Activated CD4-positive, alpha-beta memory T cell treated with anti-CD3 and anti-CD28 coated beads, Interleukin-2, amount 10 ng/mL, durations not matched to agents 7 days and 5 days (primary cell): ENCODE measurements around the gene NAA38. TPM values are rescaled to one million over a fixed set of nuclear protein-coding genes. Genes with fewer than 3 reads are reported as not detected.
A peak's percentile ranks its signal among the peaks of the same experiment; 100 is the strongest.

Source experiments
- CTCF ChIA-PET: fragments of 350-600 bp; sonication (Branson Sonifier 250); formaldehyde crosslinking; loops from one replicate; lab custom pipeline; 2021; ENCODE audit warnings: antibody characterized with exemption, inconsistent platforms; lab: Charles Lee
- POLR2A ChIA-PET: fragments of 350-600 bp; sonication (Branson Sonifier 250); formaldehyde crosslinking; loops from one replicate; lab custom pipeline; 2021; ENCODE audit warnings: antibody characterized with exemption; lab: Charles Lee
- DNase-seq: peaks from one replicate; pipeline ENCODE4 v3.0.0-alpha.2; 2020
- H3K27ac Mint-ChIP-seq: one replicate; pipeline ENCODE4 v1.8.0; 2021; ENCODE audit warnings: mild to moderate bottlenecking, mixed read lengths
- H3K27me3 Mint-ChIP-seq: one replicate; pipeline ENCODE4 v1.8.0; 2021; ENCODE audit warnings: mixed read lengths
- H3K36me3 Mint-ChIP-seq: one replicate; pipeline ENCODE4 v1.8.0; 2021; ENCODE audit warnings: low read depth, mixed read lengths
- H3K4me1 Mint-ChIP-seq: one replicate; pipeline ENCODE4 v1.8.0; 2021; ENCODE audit warnings: mixed read lengths
- H3K4me3 Mint-ChIP-seq: one replicate; pipeline ENCODE4 v1.8.0; 2021; ENCODE audit warnings: mild to moderate bottlenecking, mixed read lengths
- H3K9me3 Mint-ChIP-seq: one replicate; pipeline ENCODE4 v1.8.0; 2021; ENCODE audit warnings: mixed read lengths
- total RNA-seq, 2 experiments: library from RNA; stranded (reverse); gene quantifications; one replicate each; pipeline ENCODE4 v1.2.3, GENCODE V29; 2021

The NAA38 gene, protein sequence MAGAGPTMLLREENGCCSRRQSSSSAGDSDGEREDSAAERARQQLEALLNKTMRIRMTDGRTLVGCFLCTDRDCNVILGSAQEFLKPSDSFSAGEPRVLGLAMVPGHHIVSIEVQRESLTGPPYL
- total RNA-seq: 10 to 100 TPM; 69.8 to 76.9 TPM

DNA sequence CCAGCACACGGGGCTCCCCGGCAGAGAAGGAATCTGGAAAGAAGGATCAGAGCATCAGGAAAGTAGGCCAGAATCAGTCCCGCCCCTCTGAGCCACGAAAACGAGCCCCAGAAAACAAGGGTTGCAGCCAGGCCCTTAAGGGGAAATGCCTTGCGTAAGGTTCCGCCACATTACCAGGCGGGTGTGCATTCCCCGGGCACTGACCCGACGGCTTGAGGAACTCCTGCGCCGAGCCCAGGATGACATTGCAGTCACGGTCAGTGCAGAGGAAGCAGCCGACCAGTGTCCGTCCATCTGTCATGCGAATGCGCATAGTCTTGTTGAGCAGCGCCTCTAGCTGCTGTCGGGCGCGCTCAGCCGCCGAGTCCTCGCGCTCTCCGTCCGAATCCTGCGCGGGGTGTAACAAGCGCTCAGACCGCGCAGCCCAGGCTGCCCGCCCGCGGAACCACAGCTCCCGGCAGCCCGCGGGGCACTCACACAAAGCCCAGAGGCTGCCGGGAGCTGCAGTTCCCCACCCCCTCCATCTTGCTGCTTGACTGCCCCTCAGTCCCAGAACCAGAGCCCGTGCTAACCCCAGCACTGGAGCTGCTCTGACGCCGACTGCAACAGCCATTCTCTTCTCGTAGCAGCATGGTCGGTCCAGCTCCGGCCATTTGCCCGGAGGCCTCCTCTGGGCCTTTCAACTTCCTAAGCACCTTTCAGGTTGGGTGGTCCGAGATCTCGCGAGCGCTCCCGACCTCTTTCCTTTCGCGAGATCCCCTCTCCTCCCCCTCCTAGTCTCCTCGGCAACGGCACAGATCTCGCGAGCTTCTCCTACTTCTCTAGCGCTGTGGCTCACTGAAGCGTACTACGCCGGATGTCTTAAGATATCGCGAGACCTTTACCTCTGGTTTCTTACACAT, at the start of gene NAA38:
Gene NAA38 (minus strand): TSS at position 749 of the 902 bp plus-strand sequence. CDS start 96 bp downstream, at position 653.
- no peaks in the 10 kb centered on the region for H3K27me3 Mint-ChIP-seq
- peak; percentile 97 for DNase-seq
- H3K36me3 Mint-ChIP-seq: peaks cover 6% of the 10 kb centered on the region

DNA sequence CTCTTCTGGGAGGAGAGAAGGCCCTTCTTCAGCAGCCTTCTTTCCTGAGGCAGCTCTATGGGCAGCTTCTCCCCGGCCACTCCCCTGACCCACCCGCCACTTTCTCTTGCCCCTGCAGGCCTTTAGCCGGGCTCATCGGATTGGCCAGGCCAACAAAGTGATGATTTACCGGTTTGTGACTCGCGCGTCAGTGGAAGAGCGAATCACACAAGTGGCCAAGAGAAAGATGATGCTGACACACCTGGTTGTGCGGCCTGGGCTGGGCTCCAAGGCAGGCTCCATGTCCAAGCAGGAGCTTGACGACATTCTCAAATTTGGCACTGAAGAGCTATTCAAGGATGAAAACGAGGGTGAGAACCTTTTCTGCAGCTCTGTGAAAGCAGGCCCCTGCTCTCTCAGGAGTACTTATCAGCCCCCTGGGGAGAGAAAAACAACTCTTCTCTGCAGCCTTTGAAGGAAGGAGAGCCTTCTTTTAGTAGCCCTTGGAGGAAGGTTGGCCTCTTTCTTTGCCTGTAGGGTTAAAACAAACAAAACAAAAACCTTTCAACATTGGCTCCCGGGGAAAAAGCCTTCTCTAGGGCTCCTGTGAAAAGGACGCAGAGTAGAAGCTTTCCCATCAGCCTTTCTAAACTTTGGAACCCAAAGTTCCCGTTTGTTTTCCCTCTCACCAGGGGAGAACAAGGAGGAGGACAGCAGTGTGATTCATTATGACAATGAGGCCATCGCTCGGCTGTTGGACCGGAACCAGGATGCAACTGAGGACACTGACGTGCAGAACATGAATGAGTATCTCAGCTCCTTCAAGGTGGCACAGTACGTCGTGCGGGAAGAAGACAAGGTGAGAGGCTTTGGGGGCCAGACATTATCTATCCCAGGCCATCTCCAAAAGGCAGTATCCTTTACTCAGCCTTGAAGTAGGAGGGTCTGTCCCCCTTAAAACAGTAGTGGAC, 46.1 kb upstream of the NAA38 start:
- H3K4me1 Mint-ChIP-seq: no peaks in the 10 kb centered on the region
- no peak for DNase-seq
- ChIA-PET CTCF (interaction anchor here (1.5 to 1.7 kb wide), 2 partner anchors 10 to 86 kb away, joined by 3 to 6 read pairs; no protein-coding TSS in a partner anchor), POLR2A (no interaction called here)
- no peak overlapping the region for H3K4me3 Mint-ChIP-seq
- no peak overlapping the region for H3K27ac Mint-ChIP-seq
- H3K36me3 Mint-ChIP-seq: peaks cover 91% of the 10 kb centered on the region
- H3K9me3 Mint-ChIP-seq: no peaks in the 10 kb centered on the region
- no peaks in the 10 kb centered on the region for H3K27me3 Mint-ChIP-seq

More for the DNA sequence above, at the start of gene NAA38:
- Mint-ChIP-seq H3K27ac (no peak within 1 kb of the TSS), H3K9me3 (no peaks in the 10 kb centered on the region), H3K4me1 (peaks cover 8% of the 10 kb centered on the region), H3K4me3 (no peak within 1 kb of the TSS)
- CTCF ChIA-PET: interaction anchor here (0.6 to 2.3 kb wide), 26 partner anchors 8 to 554 kb away, joined by 3 to 24 read pairs (median 4); partner anchors contain the start of genes ALOX12B, KDM6B, RNF227 and TP53
- POLR2A ChIA-PET: interaction anchor here (0.6 to 3.1 kb wide), 21 partner anchors 11 to 453 kb away, joined by 3 to 32 read pairs (median 4); partner anchors contain the start of genes CHD3, CNTROB, KDM6B and RNF227

DNA sequence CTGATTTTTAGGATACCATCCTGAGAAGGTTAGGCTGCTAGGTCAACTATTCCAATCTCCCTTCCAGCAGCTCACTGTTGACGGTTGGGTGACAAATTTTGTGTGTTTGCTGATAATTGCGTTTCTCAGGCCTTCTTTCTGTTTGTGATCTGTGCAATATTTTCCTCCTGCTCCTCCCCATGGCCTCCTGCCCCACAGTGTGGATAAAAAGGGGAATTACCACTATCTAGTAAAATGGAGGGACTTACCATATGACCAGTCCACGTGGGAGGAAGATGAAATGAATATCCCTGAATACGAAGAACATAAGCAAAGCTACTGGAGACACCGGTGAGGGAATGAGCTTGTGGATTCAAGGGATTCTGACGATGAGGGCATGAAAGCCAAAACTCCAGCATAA, 40.4 kb upstream of the NAA38 start:
- ChIA-PET CTCF (interaction anchor here (0.6 to 2.5 kb wide), 6 partner anchors 23 to 143 kb away, joined by 3 to 13 read pairs (median 4); partner anchors contain the start of gene NAA38), POLR2A (interaction anchor here (1.1 to 1.2 kb wide), 2 partner anchors 9 to 12 kb away, joined by 3 read pairs; partner anchors contain the start of gene CHD3)
- Mint-ChIP-seq H3K4me3 (no peak overlapping the region), H3K36me3 (peaks cover 88% of the 10 kb centered on the region), H3K27ac (no peak overlapping the region), H3K4me1 (peaks cover 5% of the 10 kb centered on the region), H3K27me3 (no peaks in the 10 kb centered on the region), H3K9me3 (no peaks in the 10 kb centered on the region)
- no peak for DNase-seq

DNA sequence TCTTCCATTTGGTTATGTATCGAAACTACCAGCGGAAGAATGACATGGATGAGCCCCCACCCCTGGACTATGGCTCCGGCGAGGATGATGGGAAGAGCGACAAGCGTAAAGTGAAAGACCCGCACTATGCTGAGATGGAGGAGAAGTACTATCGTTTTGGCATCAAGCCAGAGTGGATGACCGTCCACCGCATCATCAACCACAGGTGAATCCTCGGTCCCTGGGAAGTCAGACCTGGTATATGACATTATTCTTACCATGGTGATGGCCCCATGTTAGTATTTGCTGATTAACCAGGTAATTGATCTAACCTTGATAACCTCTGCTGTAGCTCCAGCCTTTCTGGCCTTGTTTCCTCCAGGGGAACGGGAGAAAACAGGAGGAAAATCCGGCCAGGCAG, 39.7 kb upstream of the NAA38 start:
- no peak for DNase-seq
- POLR2A ChIA-PET: no interaction called here
- CTCF ChIA-PET: interaction anchor here (1.1 to 2.5 kb wide), 4 partner anchors 34 to 144 kb away, joined by 3 to 13 read pairs (median 6); partner anchors contain the start of gene NAA38
- Mint-ChIP-seq H3K4me1 (peaks cover 5% of the 10 kb centered on the region), H3K36me3 (peaks cover 84% of the 10 kb centered on the region), H3K9me3 (no peaks in the 10 kb centered on the region), H3K27ac (no peak overlapping the region), H3K27me3 (no peaks in the 10 kb centered on the region), H3K4me3 (no peak overlapping the region)

DNA sequence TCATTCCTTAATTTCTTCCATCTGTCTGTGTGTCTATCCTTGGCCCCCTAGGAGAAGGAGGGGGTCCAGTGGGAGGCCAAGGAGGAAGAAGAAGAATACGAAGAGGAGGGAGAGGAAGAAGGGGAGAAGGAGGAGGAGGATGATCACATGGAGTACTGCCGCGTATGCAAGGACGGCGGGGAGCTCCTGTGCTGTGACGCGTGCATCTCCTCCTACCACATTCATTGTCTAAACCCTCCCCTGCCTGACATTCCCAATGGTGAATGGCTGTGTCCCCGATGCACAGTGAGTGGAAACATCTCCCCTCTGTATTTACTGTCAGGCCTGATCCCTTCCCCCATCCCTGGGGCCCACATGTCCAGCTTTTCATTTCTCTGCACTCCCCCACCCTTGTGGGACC, 37.5 kb upstream of the NAA38 start:
- Mint-ChIP-seq H3K4me3 (no peak overlapping the region), H3K4me1 (peaks cover 5% of the 10 kb centered on the region), H3K9me3 (no peaks in the 10 kb centered on the region), H3K27ac (peak overlapping the region; percentile 32), H3K36me3 (peaks cover 83% of the 10 kb centered on the region), H3K27me3 (no peaks in the 10 kb centered on the region)
- DNase-seq: no peak
- CTCF ChIA-PET: interaction anchor here (1.2 kb wide), 1 partner anchor 96 kb away, joined by 3 read pairs; no protein-coding TSS in a partner anchor
- POLR2A ChIA-PET: no interaction called here

DNA sequence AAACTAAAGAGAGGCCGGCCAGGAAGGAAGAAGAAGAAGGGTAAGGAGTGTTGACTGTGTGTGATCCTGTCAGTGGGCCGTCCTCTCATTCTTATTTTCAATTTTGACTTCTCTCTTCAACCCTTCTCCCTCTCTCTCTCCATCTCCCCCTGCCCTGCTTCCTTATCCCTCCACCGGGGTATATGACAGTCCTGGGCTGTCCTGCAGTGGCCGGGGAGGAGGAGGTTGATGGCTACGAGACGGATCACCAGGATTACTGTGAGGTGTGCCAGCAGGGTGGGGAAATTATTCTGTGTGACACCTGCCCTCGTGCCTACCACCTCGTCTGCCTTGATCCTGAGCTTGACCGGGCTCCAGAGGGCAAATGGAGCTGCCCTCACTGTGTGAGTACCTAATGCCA, 36.9 kb upstream of the NAA38 start:
- POLR2A ChIA-PET: no interaction called here
- peaks cover 82% of the 10 kb centered on the region for H3K36me3 Mint-ChIP-seq
- no peaks in the 10 kb centered on the region for H3K27me3 Mint-ChIP-seq
- H3K9me3 Mint-ChIP-seq: no peaks in the 10 kb centered on the region
- no peak overlapping the region for H3K27ac Mint-ChIP-seq
- H3K4me1 Mint-ChIP-seq: peaks cover 5% of the 10 kb centered on the region
- CTCF ChIA-PET: no interaction called here
- no peak for DNase-seq
- H3K4me3 Mint-ChIP-seq: no peak overlapping the region

DNA sequence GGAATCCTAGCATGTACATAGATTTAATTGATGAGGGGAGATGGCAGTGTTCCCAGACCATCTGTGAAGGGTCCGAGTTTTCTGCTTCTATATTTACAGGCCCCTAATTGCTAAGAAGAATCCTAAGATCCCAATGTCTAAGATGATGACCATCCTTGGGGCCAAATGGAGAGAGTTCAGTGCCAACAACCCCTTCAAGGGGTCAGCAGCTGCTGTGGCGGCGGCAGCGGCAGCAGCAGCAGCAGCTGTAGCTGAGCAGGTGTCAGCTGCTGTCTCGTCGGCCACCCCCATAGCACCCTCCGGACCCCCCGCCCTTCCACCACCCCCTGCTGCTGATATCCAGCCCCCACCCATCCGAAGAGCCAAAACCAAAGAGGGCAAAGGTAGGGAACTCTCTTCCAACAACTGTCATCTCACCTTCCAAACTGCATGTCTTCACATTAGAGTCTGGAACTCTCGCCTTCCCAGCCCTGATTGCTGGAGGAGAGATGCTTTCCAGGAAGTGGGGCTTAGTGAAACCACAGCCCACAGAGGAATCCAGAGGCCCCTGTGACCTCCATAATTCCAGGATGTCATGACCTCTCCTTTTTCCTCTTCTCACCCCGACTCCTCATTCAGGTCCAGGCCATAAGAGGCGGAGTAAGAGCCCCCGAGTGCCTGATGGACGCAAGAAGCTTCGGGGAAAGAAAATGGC, 36.0 kb upstream of the NAA38 start:
- H3K27ac Mint-ChIP-seq: no peak overlapping the region
- H3K9me3 Mint-ChIP-seq: no peaks in the 10 kb centered on the region
- DNase-seq: no peak
- H3K36me3 Mint-ChIP-seq: peaks cover 74% of the 10 kb centered on the region
- ChIA-PET POLR2A (no interaction called here), CTCF (no interaction called here)
- H3K4me3 Mint-ChIP-seq: no peak overlapping the region
- H3K4me1 Mint-ChIP-seq: peaks cover 5% of the 10 kb centered on the region
- H3K27me3 Mint-ChIP-seq: no peaks in the 10 kb centered on the region

DNA sequence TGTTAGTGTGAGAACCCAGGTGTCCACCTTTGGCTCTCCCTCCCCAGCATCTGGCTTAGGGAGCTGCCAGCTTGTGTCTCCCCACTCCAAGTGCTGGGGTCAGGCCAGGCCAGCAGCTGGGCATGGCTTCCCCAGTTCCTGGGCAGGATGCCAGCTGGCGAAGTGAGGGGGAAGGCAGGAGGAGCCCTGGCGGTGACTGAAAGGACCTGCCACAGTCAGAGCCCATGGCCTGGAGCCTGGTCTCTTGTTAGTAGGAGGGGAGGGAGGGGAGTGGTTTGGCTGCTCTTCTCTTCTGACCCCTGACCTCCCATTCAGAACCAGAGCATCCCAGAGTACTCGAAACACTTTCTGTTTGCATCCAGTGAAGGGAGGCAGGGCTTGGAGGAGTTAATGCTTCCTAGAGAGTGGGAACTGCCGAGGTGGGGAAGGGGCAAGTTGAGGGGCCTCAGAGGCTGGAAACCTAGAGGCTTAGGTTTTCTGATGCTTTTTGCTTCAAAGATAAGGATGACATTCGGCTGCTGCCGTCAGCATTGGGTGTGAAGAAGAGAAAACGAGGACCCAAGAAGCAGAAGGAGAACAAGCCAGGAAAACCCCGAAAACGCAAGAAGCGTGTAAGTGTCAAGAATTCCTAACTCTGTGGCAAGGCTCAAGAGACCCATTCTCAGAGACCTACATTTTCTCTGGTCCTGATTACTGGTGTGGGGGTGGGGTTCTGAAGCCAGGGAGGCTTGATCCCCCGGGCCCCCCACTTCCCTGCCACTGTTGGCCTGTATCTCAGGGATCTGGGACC, 32.0 kb upstream of the NAA38 start:
- Mint-ChIP-seq H3K4me3 (no peak overlapping the region), H3K4me1 (peaks cover 2% of the 10 kb centered on the region), H3K9me3 (no peaks in the 10 kb centered on the region), H3K27me3 (no peaks in the 10 kb centered on the region), H3K27ac (no peak overlapping the region), H3K36me3 (peaks cover 41% of the 10 kb centered on the region)
- DNase-seq: peak; percentile 33
- CTCF ChIA-PET: no interaction called here
- POLR2A ChIA-PET: interaction anchor here (0.9 to 1.5 kb wide), 2 partner anchors 26 to 32 kb away, joined by 3 read pairs; partner anchors contain the start of genes NAA38 and RNF227

DNA sequence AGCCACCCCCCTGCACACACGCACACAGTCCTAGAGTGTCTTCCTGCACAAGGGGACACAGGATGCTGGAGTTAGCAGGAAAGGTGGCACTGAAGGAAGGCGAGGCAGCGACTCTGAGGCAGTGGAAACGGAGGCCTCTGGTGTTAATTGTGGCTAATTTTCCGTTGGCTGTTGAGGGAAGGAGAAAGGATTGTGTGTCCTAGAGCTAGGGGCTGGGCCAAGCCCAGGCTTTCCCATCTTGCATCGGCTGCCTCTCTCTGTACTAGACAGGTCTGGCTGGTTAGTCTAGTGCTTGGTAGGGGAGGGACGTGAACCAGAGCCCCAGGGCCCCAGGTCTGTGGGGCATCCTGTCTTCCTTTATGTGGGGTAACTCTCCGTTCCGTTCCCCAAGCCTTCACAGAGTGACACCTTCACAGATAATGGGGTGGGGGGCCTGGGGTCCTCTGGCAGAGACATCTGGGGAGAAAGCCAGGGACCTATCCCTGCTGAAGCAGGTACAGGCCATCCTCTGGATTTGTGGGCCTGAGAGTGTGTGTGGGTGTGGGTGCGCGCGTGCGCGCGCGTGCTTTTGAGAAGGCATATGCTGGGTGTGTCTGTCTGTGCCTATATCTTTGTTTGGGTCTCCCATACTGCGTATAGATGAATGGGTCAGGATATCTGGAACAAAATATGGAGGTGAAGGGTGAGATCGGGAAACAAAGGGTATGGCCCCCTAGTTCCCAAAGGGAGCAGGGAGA, 31.0 kb upstream of the NAA38 start, which contains the start of gene CHD3:
Gene CHD3 (plus strand): TSS at position 606 of the 737 bp plus-strand sequence. CDS start 212 bp downstream, outside the sequence.
- POLR2A ChIA-PET: interaction anchor here (0.6 to 1.5 kb wide), 4 partner anchors 10 to 45 kb away, joined by 3 read pairs; partner anchors contain the start of genes NAA38 and RNF227
- Mint-ChIP-seq H3K9me3 (no peaks in the 10 kb centered on the region), H3K27ac (no peak within 1 kb of the TSS), H3K36me3 (peaks cover 30% of the 10 kb centered on the region), H3K27me3 (no peaks in the 10 kb centered on the region), H3K4me1 (peaks cover 3% of the 10 kb centered on the region), H3K4me3 (no peak within 1 kb of the TSS)
- DNase-seq: peak; percentile 52
- CTCF ChIA-PET: no interaction called here

DNA sequence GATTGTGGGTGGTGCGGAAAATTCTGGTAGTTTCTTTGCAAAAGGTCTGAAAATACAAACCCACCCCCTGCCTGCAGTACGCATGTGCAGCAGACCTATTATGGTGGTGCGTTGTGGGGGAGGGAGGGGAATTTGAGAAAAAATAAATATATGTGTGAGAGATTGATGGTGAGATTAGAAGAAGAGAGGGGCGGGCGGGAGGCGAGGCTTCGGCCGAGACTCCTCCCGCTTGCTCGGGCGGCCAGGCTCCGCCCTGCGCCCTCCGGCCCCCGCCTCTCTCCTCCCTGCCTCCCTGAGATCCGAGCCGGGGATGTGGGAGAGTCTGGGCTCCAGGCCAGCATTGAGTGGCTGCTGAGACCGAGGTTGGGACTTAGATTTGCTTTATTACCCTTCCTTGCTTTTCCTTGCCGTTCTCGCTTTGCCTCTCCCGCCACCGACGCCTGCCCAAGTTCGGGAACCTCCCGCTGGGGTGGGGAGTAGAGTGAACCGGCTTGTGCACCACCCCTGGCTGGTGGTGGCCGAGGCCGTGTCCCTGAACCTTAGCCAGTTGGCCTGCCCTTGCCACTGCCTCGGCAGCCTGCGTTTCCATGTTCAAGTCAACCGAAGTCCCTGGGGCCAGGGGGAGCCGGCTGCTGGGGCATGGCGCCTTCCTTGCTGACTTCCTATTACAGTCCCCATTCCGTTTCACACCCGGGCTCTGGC, 30.3 kb upstream of the NAA38 start:
- no peak overlapping the region for H3K27ac Mint-ChIP-seq
- peaks cover 3% of the 10 kb centered on the region for H3K4me1 Mint-ChIP-seq
- POLR2A ChIA-PET: interaction anchor here (1.0 to 1.5 kb wide), 2 partner anchors 31 to 44 kb away, joined by 3 read pairs; partner anchors contain the start of gene NAA38
- H3K36me3 Mint-ChIP-seq: peaks cover 27% of the 10 kb centered on the region
- H3K9me3 Mint-ChIP-seq: no peaks in the 10 kb centered on the region
- CTCF ChIA-PET: no interaction called here
- no peak overlapping the region for H3K4me3 Mint-ChIP-seq
- DNase-seq: peak; percentile 91
- H3K27me3 Mint-ChIP-seq: no peaks in the 10 kb centered on the region
